Subcutaneous abdominal adipose tissue (tissue), 5 donors: ENCODE measurements around the gene IQCN.

Experiments used
- H3K27ac ChIP-seq: one replicate; pipeline ENCODE4 v1.7.0; 2013; ENCODE audit warnings: low read depth, mild to moderate bottlenecking, inconsistent platforms, low read length, moderate library complexity
- H3K27me3 ChIP-seq, 5 donors: one replicate each; pipeline ENCODE4 v1.7.0; 2013; ENCODE audit warnings: low read length in 5 of 5, inconsistent platforms in 1 of 5; ENCODE audit not compliant: control insufficient read depth in 5 of 5, insufficient read depth in 4 of 5
- H3K36me3 ChIP-seq, 5 donors: one replicate each; pipeline ENCODE4 v1.7.0; 2013; ENCODE audit warnings: low read length in 5 of 5; ENCODE audit not compliant: control insufficient read depth in 5 of 5, insufficient read depth in 5 of 5
- H3K4me1 ChIP-seq, 5 donors: one replicate each; pipeline ENCODE4 v1.7.0; 2013; ENCODE audit warnings: low read length in 5 of 5, mild to moderate bottlenecking in 3 of 5, moderate library complexity in 1 of 5; ENCODE audit not compliant: control insufficient read depth in 5 of 5, insufficient read depth in 5 of 5
- H3K4me3 ChIP-seq, 5 donors: one replicate each; pipeline ENCODE4 v1.7.0; 2013; ENCODE audit warnings: low read length in 5 of 5, low read depth in 1 of 5
- H3K9ac ChIP-seq, 5 donors: one replicate each; pipeline ENCODE4 v1.7.0; 2013; ENCODE audit warnings: low read length in 5 of 5, mild to moderate bottlenecking in 4 of 5, moderate library complexity in 3 of 5
- H3K9me3 ChIP-seq, 5 donors: one replicate each; pipeline ENCODE4 v1.7.0; 2013; ENCODE audit warnings: low read length in 5 of 5; ENCODE audit not compliant: control insufficient read depth in 5 of 5
- donor health status: healthy.
- donor health status: healthy.
- donor health status: healthy.
- donor health status: healthy.
- donor health status: healthy.

Gene IQCN

DNA sequence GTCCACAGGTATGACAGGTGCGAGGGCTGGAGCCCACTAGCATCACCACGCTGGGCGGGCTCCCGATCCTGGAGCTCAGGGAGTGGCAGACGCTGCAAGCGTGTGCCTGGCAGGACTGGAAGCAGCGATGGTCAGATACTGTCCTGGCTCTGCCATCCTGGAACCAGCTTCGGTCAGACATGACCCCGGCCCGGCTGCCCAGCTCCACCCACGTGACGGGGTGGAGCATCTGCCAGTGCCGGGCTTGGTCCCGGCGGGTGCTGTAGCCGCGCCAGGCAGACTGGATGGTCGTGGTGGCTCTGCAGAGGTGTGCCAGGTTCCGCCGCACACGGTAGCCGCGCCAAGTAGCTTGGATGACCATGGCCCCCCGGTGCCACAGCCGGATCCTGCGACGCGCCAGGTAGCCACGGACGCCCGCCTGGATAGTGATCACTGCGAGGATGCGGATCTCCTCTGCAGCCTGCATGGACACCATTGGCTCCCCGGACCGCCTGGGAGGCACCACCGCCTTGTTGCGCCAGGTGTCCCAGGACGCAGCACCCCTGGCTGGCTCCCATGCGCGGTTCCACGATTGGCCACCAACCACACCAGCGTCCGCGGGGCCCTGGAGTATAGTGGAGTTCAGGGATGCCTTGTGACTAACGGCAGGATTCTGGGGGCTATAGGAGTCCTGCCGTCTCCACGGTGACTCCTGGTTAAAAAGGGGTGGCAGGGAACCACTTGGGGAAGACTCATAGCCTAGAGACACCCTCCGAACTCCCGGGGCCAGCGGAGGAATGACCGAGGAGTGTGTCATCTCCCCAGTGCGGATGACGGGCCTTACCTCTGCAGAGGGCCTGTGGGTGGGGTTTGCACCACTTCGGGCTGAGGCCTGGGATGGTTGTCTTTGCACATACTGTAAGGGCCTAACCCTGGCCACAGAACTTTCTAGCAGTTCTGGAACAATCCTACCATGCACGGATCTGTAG lies 16.5 kb downstream of the IQCN start:
- H3K36me3 ChIP-seq: peaks cover 0 to 13% (median 6%) of the 10 kb centered on the region in 5 donors
- H3K27ac ChIP-seq: no peak overlapping the region
- H3K4me1 ChIP-seq: peaks cover 0 to 7% (median 0%) of the 10 kb centered on the region in 5 donors
- H3K9me3 ChIP-seq: no peaks in the 10 kb centered on the region
- no peak overlapping the region for H3K9ac ChIP-seq
- H3K4me3 ChIP-seq: no peak overlapping the region
- peaks cover 11 to 17% (median 13%) of the 10 kb centered on the region in 5 donors for H3K27me3 ChIP-seq

DNA sequence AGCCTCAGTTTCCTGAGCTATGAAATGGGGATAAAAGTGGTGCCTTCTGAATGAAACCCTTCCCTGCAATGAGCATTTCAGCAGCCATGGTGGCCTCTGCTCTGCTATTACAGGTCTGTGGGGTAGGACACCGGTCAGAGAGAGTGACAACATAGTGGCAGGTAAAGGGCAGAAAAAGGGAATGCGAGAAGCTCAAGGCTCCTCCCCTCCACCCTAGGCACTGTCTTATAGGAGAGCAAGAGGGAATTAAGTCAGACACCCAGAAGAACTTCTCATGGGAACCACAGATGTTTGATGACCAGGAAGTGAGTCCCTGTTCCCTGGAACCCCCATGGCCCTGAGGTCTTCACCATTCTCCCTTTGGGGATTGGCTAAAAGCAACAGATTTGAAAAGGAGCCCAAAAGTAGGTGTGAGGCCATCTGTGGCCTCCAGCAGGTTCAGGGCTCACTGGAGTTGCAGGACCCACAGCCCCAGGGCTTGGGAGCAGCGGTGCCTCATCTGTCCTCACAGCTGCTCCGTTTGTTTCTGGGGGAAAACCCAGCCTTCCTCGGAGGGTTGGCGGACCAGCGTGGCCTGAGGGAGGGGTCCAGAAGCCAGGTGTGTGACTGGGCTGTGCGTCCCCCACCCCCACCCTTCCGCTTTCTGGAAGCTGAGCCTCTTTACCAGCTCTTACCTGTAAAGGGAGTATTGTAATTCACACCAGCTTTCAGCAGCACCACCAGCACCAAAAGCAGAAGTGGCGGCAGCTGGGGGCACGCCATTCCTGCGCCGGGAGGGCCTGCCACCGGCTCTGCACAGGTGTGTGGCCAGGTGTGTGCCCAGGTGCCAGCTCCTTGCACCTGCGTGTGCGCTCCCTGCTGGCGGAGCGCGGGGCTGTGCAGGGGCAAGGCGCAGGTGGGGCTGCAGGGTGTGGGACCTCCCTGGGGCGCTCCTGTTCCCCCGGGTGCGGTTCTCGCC lies 19.4 kb downstream of the IQCN start:
- peaks cover 11 to 17% (median 13%) of the 10 kb centered on the region in 5 donors for H3K27me3 ChIP-seq
- no peak overlapping the region for H3K4me3 ChIP-seq
- H3K27ac ChIP-seq: no peak overlapping the region
- peaks cover 0 to 7% (median 0%) of the 10 kb centered on the region in 5 donors for H3K4me1 ChIP-seq
- H3K36me3 ChIP-seq: peaks cover 0 to 10% (median 5%) of the 10 kb centered on the region in 5 donors
- H3K9me3 ChIP-seq: peaks cover 0 to 5% (median 0%) of the 10 kb centered on the region in 5 donors
- no peak overlapping the region for H3K9ac ChIP-seq

DNA sequence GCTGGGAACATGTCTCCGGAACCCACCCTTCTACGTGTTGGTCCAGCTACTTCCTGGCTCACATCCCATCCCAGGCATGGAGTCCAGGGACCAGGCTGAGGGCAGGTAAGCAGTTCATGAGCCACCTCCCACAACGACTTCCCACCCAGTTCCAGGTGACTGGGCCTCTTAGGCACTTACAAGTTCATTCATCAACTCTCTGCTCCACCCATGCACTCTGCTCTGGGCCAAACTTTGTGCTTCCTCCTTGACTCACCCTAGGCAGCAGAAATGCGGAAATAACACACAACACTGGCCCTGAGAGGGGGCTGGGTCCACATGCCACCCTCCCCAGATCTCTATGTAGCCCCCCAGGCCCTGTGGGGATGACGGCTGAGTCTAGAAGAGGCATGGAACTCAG lies 20.5 kb downstream of the IQCN start:
- Histone ChIP-seq H3K9me3 (peaks cover 0 to 5% (median 0%) of the 10 kb centered on the region in 5 donors), H3K36me3 (peaks cover 0 to 10% (median 5%) of the 10 kb centered on the region in 5 donors), H3K9ac (no peak overlapping the region), H3K27ac (no peak overlapping the region), H3K27me3 (peaks cover 11 to 17% (median 13%) of the 10 kb centered on the region in 5 donors), H3K4me3 (no peak overlapping the region), H3K4me1 (peaks cover 0 to 7% (median 0%) of the 10 kb centered on the region in 5 donors)

DNA sequence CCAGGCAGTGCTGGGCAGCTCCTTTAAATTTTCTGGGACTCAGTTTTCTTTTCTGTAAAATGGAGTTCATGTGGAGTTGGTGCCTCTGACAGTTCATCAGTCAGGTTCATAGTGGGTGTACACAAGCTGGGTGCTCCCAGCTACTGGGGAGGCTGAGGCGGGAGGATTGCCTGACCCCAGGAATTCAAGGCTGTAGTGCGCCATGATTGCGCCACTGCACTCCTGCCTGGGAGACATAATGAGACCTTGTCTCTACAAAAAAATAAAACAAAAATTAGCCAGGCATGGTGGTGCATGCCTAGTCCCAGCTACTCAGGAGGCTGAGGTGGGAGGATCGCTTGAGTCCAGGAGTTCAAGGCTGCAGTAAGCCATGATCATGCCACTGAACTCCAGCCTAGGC lies 21.1 kb downstream of the IQCN start:
- no peak overlapping the region for H3K27ac ChIP-seq
- peaks cover 11 to 17% (median 13%) of the 10 kb centered on the region in 5 donors for H3K27me3 ChIP-seq
- H3K36me3 ChIP-seq: peaks cover 0 to 10% (median 5%) of the 10 kb centered on the region in 5 donors
- no peak overlapping the region for H3K9ac ChIP-seq
- H3K4me1 ChIP-seq: peaks cover 0 to 7% (median 0%) of the 10 kb centered on the region in 5 donors
- H3K4me3 ChIP-seq: no peak overlapping the region
- peaks cover 0 to 5% (median 0%) of the 10 kb centered on the region in 5 donors for H3K9me3 ChIP-seq

DNA sequence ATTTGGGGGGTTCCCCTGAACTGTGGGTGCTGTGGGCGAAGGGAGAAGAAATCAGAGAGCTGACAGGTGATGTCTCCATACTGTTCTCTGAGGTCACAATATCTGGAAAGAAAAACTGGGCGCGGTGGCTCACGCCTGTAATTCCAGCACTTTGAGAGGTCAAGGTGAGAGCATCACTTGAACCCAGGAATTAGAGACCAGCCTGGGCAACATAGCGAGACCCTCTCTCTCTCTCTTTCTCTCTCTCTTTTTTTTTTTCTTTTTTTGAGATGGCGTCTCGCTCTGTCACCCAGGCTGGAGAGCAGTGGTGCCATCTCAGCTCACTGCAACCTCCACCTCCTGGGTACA lies 21.9 kb downstream of the IQCN start:
- H3K9ac ChIP-seq: no peak overlapping the region
- H3K27me3 ChIP-seq: peaks cover 11 to 17% (median 15%) of the 10 kb centered on the region in 5 donors

DNA sequence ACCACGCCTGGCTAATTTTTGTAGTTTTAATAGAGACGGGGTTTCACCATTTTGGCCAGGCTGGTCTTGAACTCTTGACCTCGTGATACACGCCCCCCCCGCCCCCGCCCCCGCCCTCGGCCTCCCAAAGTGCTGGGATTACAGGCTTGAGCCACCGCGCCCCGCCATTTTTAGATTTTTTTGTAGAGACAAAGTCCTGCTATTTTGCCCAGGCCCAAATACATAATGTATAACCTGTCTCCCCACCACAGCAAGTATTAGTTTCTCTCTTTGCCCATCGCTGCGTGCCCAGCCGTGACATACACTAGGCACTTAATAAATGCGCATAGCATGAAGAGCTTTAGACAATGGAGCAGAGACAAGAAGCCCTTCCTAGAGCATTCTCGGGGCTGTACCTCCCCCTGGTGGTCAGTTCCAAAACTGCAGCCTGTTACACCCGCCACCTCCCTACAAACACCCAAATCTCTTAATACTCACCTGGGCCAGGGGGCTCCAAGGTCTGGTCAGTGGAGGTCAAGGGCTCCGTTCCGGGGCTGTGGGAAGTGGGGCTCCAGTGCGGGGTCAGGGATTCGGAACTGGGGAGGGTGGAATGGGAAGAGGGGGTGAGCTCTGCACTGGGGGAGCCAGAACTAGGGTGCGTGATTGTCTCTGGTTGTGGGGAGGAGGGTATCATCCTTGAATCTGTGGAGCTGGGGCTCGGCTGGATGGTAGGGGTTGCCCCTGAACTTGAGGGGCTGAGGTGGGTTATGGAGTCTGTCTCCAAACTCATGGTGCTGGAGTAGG lies 22.5 kb downstream of the IQCN start:
- H3K9me3 ChIP-seq: peaks cover 0 to 5% (median 0%) of the 10 kb centered on the region in 5 donors
- H3K36me3 ChIP-seq: peaks cover 0 to under 1% (median 0%) of the 10 kb centered on the region in 5 donors
- H3K27ac ChIP-seq: no peak overlapping the region
- peaks cover 11 to 17% (median 15%) of the 10 kb centered on the region in 5 donors for H3K27me3 ChIP-seq
- no peak overlapping the region for H3K9ac ChIP-seq
- H3K4me1 ChIP-seq: peaks cover 0 to 7% (median 0%) of the 10 kb centered on the region in 5 donors
- no peak overlapping the region for H3K4me3 ChIP-seq

More for the DNA sequence above, 21.9 kb downstream of the IQCN start:
- H3K4me3 ChIP-seq: no peak overlapping the region
- no peak overlapping the region for H3K27ac ChIP-seq
- H3K9me3 ChIP-seq: peaks cover 0 to 5% (median 0%) of the 10 kb centered on the region in 5 donors
- H3K4me1 ChIP-seq: peaks cover 0 to 7% (median 0%) of the 10 kb centered on the region in 5 donors
- H3K36me3 ChIP-seq: peaks cover 0 to 6% (median 2%) of the 10 kb centered on the region in 5 donors

DNA sequence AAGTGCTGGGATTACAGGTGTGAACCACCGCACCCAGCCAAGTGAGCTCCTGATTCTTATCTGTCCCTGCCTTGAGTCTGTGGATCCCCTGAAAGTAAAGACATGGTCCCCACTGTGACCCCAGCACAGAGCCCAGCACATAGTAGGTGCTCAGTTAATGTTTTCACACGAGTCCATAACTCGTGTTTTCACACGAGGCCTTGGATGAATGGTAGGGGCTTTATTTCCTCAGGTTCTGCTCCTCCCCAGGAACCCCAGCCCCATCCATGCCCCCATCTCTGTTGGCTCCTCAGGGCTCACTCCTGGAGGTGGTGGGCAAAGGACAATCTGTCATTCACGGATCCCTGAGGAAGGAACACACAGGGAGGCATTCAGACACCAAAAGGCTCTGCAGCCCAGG lies 24.4 kb downstream of the IQCN start:
- Histone ChIP-seq H3K27me3 (peaks cover 3 to 11% (median 9%) of the 10 kb centered on the region in 5 donors), H3K4me3 (no peak overlapping the region), H3K27ac (no peak overlapping the region), H3K9me3 (peaks cover 0 to 5% (median 0%) of the 10 kb centered on the region in 5 donors), H3K36me3 (no peaks in the 10 kb centered on the region), H3K9ac (no peak overlapping the region), H3K4me1 (peaks cover 0 to 3% (median 0%) of the 10 kb centered on the region in 5 donors)

DNA sequence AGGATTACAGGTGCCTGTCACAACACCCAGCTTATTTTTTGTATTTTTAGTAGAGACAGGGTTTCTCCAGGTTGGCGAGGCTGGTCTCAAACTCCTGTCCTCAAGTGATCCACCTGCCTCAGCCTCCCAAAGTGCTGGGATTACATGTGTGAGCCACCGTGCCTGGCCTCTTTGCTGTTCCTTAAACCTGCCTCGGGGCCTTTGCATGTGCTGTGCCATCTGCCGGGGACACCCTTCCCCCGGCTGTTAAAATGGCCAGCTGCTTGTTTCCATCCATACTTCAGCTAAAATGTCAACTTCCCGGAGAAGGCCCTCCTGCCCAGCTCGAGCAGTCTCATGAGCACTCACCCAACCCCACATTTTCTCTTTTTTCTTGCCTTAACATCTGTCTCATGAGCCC lies 29.0 kb downstream of the IQCN start:
- peaks cover 0 to 3% (median 0%) of the 10 kb centered on the region in 5 donors for H3K9me3 ChIP-seq
- no peaks in the 10 kb centered on the region for H3K4me1 ChIP-seq
- no peaks in the 10 kb centered on the region for H3K36me3 ChIP-seq
- H3K9ac ChIP-seq: no peak overlapping the region
- no peak overlapping the region for H3K27ac ChIP-seq
- peaks cover 0 to 4% (median 0%) of the 10 kb centered on the region in 5 donors for H3K27me3 ChIP-seq
- no peak overlapping the region for H3K4me3 ChIP-seq

DNA sequence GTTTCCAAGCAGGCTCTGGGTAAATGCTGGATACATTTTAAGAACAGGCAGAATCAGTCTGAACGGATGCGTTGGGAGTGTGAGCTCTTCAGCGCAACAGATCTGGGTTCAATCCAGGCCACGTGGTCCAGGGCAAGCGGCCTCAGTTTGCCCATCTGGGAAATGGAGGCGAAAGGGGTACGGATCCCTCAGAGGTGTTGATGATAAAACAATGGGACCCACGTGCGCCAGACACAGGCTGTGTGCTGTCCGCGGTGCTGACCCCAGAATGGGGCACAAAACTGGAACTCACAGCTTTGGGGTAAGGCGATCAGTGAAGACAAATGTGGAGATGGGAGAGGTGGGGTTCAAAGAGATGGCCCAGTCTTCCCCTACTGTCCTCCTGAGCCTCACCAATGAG lies 34.9 kb downstream of the IQCN start:
- H3K9ac ChIP-seq: no peak overlapping the region
- peaks cover 5 to 21% (median 14%) of the 10 kb centered on the region in 5 donors for H3K27me3 ChIP-seq
- H3K9me3 ChIP-seq: no peaks in the 10 kb centered on the region
- no peaks in the 10 kb centered on the region for H3K4me1 ChIP-seq
- H3K27ac ChIP-seq: no peak overlapping the region
- no peak overlapping the region for H3K4me3 ChIP-seq
- no peaks in the 10 kb centered on the region for H3K36me3 ChIP-seq
